Glutamatergic neuron (in vitro differentiated cells): ENCODE measurements around the gene COQ3. TPM values are rescaled to one million over a fixed set of nuclear protein-coding genes. Genes with fewer than 3 reads are reported as not detected.

Source experiments
- DNase-seq: peaks from one replicate; pipeline ENCODE4 v3.0.0; 2022
- H3K27ac Mint-ChIP-seq: one replicate; pipeline ENCODE4 v1.8.0; 2020; ENCODE audit warnings: mild to moderate bottlenecking, mixed read lengths, inconsistent platforms; ENCODE audit not compliant: unreplicated experiment
- H3K27me3 Mint-ChIP-seq: one replicate; pipeline ENCODE4 v1.8.0; 2020; ENCODE audit warnings: mild to moderate bottlenecking, moderate library complexity, mixed read lengths, inconsistent platforms; ENCODE audit not compliant: unreplicated experiment
- H3K36me3 Mint-ChIP-seq: one replicate; pipeline ENCODE4 v1.8.0; 2020; ENCODE audit warnings: mild to moderate bottlenecking, mixed read lengths, inconsistent platforms; ENCODE audit not compliant: unreplicated experiment
- H3K4me1 Mint-ChIP-seq: one replicate; pipeline ENCODE4 v1.8.0; 2020; ENCODE audit warnings: mild to moderate bottlenecking, low read depth, mixed read lengths, inconsistent platforms; ENCODE audit not compliant: unreplicated experiment
- H3K4me3 Mint-ChIP-seq: one replicate; pipeline ENCODE4 v1.8.0; 2020; ENCODE audit warnings: mild to moderate bottlenecking, mixed read lengths, inconsistent platforms; ENCODE audit not compliant: unreplicated experiment
- H3K9me3 Mint-ChIP-seq: one replicate; pipeline ENCODE4 v1.8.0; 2020; ENCODE audit warnings: mild to moderate bottlenecking, moderate library complexity, mixed read lengths, inconsistent platforms; ENCODE audit not compliant: unreplicated experiment
- CTCF ChIP-seq: fragments of 200-600 bp; sonication (generic); IDR thresholded peaks from one replicate; pipeline ENCODE4 v1.5.0; 2021; ENCODE audit not compliant: partially characterized antibody, unreplicated experiment
- total RNA-seq: library from RNA; stranded (reverse); fragmentation: NEBNext Ultra II Directional; extraction: Animal tissue kit (Norgen Biotek cat#: 25700); gene quantifications from one replicate; pipeline ENCODE4 v1.2.1, GENCODE V29; 2021; ENCODE audit not compliant: unreplicated experiment

The COQ3 gene
- total RNA-seq, 1 donor from 2014 or later, result 3.8 TPM

DNA sequence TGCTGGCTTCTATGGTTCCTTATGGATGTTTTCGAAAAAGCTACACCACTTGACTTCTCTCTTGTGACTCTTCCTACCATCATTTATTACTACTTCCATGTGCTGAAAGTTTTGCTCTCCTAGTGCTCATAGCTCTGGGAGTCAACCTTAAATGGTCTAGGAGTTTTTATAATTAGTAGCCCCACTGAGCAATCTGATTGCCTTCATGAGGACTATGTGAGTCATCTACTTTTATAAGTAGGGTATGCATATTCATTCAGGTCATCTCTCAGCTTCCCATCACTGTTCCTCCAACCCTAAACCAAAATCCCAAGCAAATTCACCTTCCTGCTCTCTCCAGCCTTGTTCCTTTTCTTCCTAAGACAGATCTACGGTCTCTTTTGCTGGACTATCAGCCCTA is 27.1 kb downstream of the COQ3 start:
- H3K9me3 Mint-ChIP-seq, result no peaks in the 10 kb centered on the region
- H3K27me3 Mint-ChIP-seq, result no peaks in the 10 kb centered on the region
- no peak overlapping the region for H3K4me3 Mint-ChIP-seq
- H3K27ac Mint-ChIP-seq, result no peak overlapping the region
- TF ChIP-seq CTCF, result no peak
- no peaks in the 10 kb centered on the region for H3K36me3 Mint-ChIP-seq
- DNase-seq, result no peak
- no peaks in the 10 kb centered on the region for H3K4me1 Mint-ChIP-seq

- H3K4me3 Mint-ChIP-seq, result no peak overlapping the region
- no peak for TF ChIP-seq CTCF
- H3K27ac Mint-ChIP-seq, result no peak overlapping the region
- H3K4me1 Mint-ChIP-seq, result no peaks in the 10 kb centered on the region
- no peaks in the 10 kb centered on the region for H3K36me3 Mint-ChIP-seq
- H3K9me3 Mint-ChIP-seq, result no peaks in the 10 kb centered on the region
- H3K27me3 Mint-ChIP-seq, result no peaks in the 10 kb centered on the region
- DNase-seq, result no peak
Measured at GRCh38 chr6:99364026-99364425, 30.0 kb downstream of the COQ3 start.

DNA sequence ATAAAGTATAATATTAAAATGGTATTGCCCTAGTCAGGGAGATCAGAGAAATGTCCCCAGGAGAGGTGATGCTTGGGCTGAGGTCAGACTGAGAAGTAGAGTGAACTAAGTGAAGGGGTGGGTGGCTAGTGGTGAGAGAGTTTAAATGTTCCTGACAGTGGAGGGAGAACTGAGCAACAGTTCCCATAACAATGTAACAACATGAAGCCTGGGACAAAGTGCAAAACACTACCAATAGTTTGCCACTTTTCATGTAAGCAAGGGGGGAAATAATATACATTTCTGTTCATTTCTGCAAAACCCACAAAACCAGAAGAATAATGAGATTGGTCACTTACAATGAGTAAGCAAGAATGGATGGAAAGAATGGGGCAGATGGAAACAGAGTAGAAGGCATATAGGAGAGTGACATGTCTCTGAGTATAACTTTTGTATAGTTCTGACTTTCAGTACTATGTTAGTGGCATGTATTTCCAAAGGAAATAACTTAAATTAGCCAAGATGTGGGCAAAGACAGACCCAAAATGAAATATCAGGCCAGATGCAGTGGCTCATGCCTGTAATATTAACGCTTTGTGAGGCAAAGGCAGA is 31.2 kb downstream of the COQ3 start:
- H3K9me3 Mint-ChIP-seq, result no peaks in the 10 kb centered on the region
- TF ChIP-seq CTCF, result no peak
- no peaks in the 10 kb centered on the region for H3K27me3 Mint-ChIP-seq
- no peak overlapping the region for H3K27ac Mint-ChIP-seq
- H3K4me3 Mint-ChIP-seq, result no peak overlapping the region
- no peak for DNase-seq
- no peaks in the 10 kb centered on the region for H3K4me1 Mint-ChIP-seq
- no peaks in the 10 kb centered on the region for H3K36me3 Mint-ChIP-seq

GRCh38 chr6:99359800-99360199 is 34.2 kb downstream of the COQ3 start:
- peaks cover 3% of the 10 kb centered on the region for H3K9me3 Mint-ChIP-seq
- H3K4me1 Mint-ChIP-seq, result no peaks in the 10 kb centered on the region
- H3K27ac Mint-ChIP-seq, result no peak overlapping the region
- H3K27me3 Mint-ChIP-seq, result peaks cover 2% of the 10 kb centered on the region
- H3K36me3 Mint-ChIP-seq, result no peaks in the 10 kb centered on the region
- no peak overlapping the region for H3K4me3 Mint-ChIP-seq
- DNase-seq, result no peak
- no peak for TF ChIP-seq CTCF

GRCh38 chr6:99356641-99357040 is 37.4 kb downstream of the COQ3 start:
- H3K4me1 Mint-ChIP-seq, result no peaks in the 10 kb centered on the region
- peaks cover 3% of the 10 kb centered on the region for H3K27me3 Mint-ChIP-seq
- no peak overlapping the region for H3K4me3 Mint-ChIP-seq
- TF ChIP-seq CTCF, result no peak
- H3K27ac Mint-ChIP-seq, result no peak overlapping the region
- H3K9me3 Mint-ChIP-seq, result peaks cover 3% of the 10 kb centered on the region
- no peak for DNase-seq
- H3K36me3 Mint-ChIP-seq, result no peaks in the 10 kb centered on the region
